Liver (tissue), 9 donors: ENCODE data around the gene DCST2. TPM values are rescaled to one million over a fixed set of nuclear protein-coding genes. Genes with fewer than 3 reads are reported as not detected.

Experiments
- DNase-seq: peaks from one replicate; pipeline ENCODE4 v3.0.0-alpha.2; 2017; ENCODE audit warnings: low spot score
- H3K27ac ChIP-seq, 2 donors: one replicate each; pipeline ENCODE4 v1.7.0; 2013; ENCODE audit warnings: inconsistent platforms in 2 of 2, low read length in 2 of 2, control low read depth in 1 of 2, low read depth in 1 of 2, mild to moderate bottlenecking in 1 of 2
- H3K27me3 ChIP-seq, 4 donors: one replicate each; pipeline versions ENCODE4 v1.6.1 to v1.7.0; 2013; ENCODE audit warnings: low read length in 3 of 4, inconsistent platforms in 1 of 4, mild to moderate bottlenecking in 1 of 4, moderate library complexity in 1 of 4; ENCODE audit not compliant: control insufficient read depth in 4 of 4, insufficient read depth in 4 of 4
- H3K36me3 ChIP-seq, 4 donors: one replicate each; pipeline versions ENCODE4 v1.6.1 to v1.7.0; 2013; ENCODE audit warnings: low read length in 3 of 4, mild to moderate bottlenecking in 3 of 4, low read depth in 1 of 4, moderate library complexity in 1 of 4; ENCODE audit not compliant: control insufficient read depth in 4 of 4, insufficient read depth in 3 of 4
- H3K4me1 ChIP-seq, 4 donors: one replicate each; pipeline versions ENCODE4 v1.6.1 to v1.7.0; 2013; ENCODE audit warnings: low read length in 3 of 4, mild to moderate bottlenecking in 3 of 4, moderate library complexity in 1 of 4; ENCODE audit not compliant: control insufficient read depth in 4 of 4, insufficient read depth in 4 of 4
- H3K4me3 ChIP-seq, 3 donors: one replicate each; pipeline versions ENCODE4 v1.6.1 to v1.7.0; 2013; ENCODE audit warnings: low read length in 3 of 3, control low read depth in 1 of 3, low read depth in 1 of 3, mild to moderate bottlenecking in 1 of 3
- H3K9ac ChIP-seq, 2 donors: one replicate each; pipeline ENCODE4 v1.7.0; 2013; ENCODE audit warnings: low read length in 2 of 2, mild to moderate bottlenecking in 2 of 2, moderate library complexity in 2 of 2, control low read depth in 1 of 2, low read depth in 1 of 2
- H3K9me3 ChIP-seq, 4 donors: one replicate each; pipeline versions ENCODE4 v1.6.1 to v1.7.0; 2013; ENCODE audit warnings: low read length in 3 of 4; ENCODE audit not compliant: control insufficient read depth in 4 of 4
- EGR1 ChIP-seq, 2 donors: IDR thresholded peaks; 2 replicates each; pipeline ENCODE4 v1.6.1; 2016 to 2018; ENCODE audit warnings: antibody characterized with exemption in 2 of 2, low read depth in 2 of 2
- FOXA1 ChIP-seq: IDR thresholded peaks from 2 replicates; pipeline ENCODE4 v1.6.1; 2016; ENCODE audit warnings: antibody characterized with exemption
- FOXA2 ChIP-seq: IDR thresholded peaks from 2 replicates; pipeline ENCODE4 v1.6.1; 2016; ENCODE audit warnings: antibody characterized with exemption
- GABPA ChIP-seq, 2 donors: IDR thresholded peaks in 1 of 2; conservative IDR thresholded peaks in 1 of 2; 2 replicates each; pipeline ENCODE4 v1.6.1; 2016; ENCODE audit warnings: antibody characterized with exemption in 2 of 2, mild to moderate bottlenecking in 1 of 2, moderate library complexity in 1 of 2
- HNF4A ChIP-seq, 2 donors: conservative IDR thresholded peaks; 2 replicates each; pipeline ENCODE4 v1.6.1; 2016; ENCODE audit warnings: antibody characterized with exemption in 2 of 2, mild to moderate bottlenecking in 2 of 2
- HNF4G ChIP-seq: IDR thresholded peaks from 2 replicates; pipeline ENCODE4 v1.6.1; 2016; ENCODE audit warnings: antibody characterized with exemption
- JUND ChIP-seq, 2 donors: IDR thresholded peaks; 2 replicates each; pipeline ENCODE4 v1.6.1; 2016; ENCODE audit warnings: antibody characterized with exemption in 2 of 2
- RAD21 ChIP-seq, 2 donors: IDR thresholded peaks; 2 replicates each; pipeline ENCODE4 v1.6.1; 2016; ENCODE audit warnings: antibody characterized with exemption in 2 of 2, mild to moderate bottlenecking in 2 of 2
- RXRA ChIP-seq, 2 donors: IDR thresholded peaks; 2 replicates each; pipeline ENCODE4 v1.6.1; 2017 to 2018; ENCODE audit warnings: antibody characterized with exemption in 2 of 2, mild to moderate bottlenecking in 1 of 2
- SP1 ChIP-seq: IDR thresholded peaks from 2 replicates; pipeline ENCODE4 v1.6.1; 2018; ENCODE audit warnings: antibody characterized with exemption, mild to moderate bottlenecking
- TAF1 ChIP-seq: conservative IDR thresholded peaks from 2 replicates; pipeline ENCODE4 v1.6.1; 2016; ENCODE audit warnings: antibody characterized with exemption, mild to moderate bottlenecking
- YY1 ChIP-seq: IDR thresholded peaks from 2 replicates; pipeline ENCODE4 v1.6.1; 2016; ENCODE audit warnings: antibody characterized with exemption, mild to moderate bottlenecking
- WGBS: extraction: QIAGEN DNeasy Blood & Tissue Kit; methylation state at CpG from one replicate; pipeline ENCODE4 v1.1.7; 2013; 5-methylcytosine and 5-hydroxymethylcytosine counted together
- polyA plus RNA-seq, 2 donors: library from polyadenylated mRNA; stranded (reverse) in 1 of 2; unstranded in 1 of 2; fragments of 200-250 nt in 1 of 2; fragments of >200 nt in 1 of 2; fragmentation: Nextera tagmentation in 1 of 2; extraction: Ambion mirVana in 1 of 2; gene quantifications; one replicate each; pipeline versions ENCODE4 v1.2.1 to v1.2.3, GENCODE V29; 2013 to 2015
- total RNA-seq, 2 donors: library from RNA; depleted of rRNA; stranded (reverse); fragments of >200 nt; gene quantifications; one replicate each; pipeline ENCODE4 v1.2.3, GENCODE V29; 2014
- TF ChIP-seq, protein P1 (sequence below): IDR thresholded peaks from 2 replicates; pipeline ENCODE4 v1.6.1; 2016; ENCODE audit warnings: antibody characterized with exemption
- TF ChIP-seq, protein P2 (sequence below): IDR thresholded peaks from 2 replicates; pipeline ENCODE4 v1.6.1; 2016; ENCODE audit warnings: antibody characterized with exemption, mild to moderate bottlenecking
- TF ChIP-seq, protein P3 (sequence below): IDR thresholded peaks from 2 replicates; pipeline ENCODE4 v1.6.1; 2016; ENCODE audit warnings: antibody characterized with exemption
- TF ChIP-seq, protein P4 (sequence below): fragments of 150-350 bp; IDR thresholded peaks from 2 replicates; pipeline ENCODE4 v1.5.1; 2017; ENCODE audit warnings: improper control_type of control experiment, low read depth, low read length; ENCODE audit not compliant: missing input control
- TF ChIP-seq, protein P5 (sequence below): IDR thresholded peaks from 2 replicates; pipeline ENCODE4 v1.6.1; 2016; ENCODE audit warnings: antibody characterized with exemption
- donor health status: healthy.
- donor health status: healthy.
- donor health status: healthy.
- donor health status: healthy.
- donor health status: healthy.

The DCST2 gene
- total and polyA plus RNA-seq, 4 donors = 0.25 to 0.53 (median 0.27) TPM; not detected in 1

DNA sequence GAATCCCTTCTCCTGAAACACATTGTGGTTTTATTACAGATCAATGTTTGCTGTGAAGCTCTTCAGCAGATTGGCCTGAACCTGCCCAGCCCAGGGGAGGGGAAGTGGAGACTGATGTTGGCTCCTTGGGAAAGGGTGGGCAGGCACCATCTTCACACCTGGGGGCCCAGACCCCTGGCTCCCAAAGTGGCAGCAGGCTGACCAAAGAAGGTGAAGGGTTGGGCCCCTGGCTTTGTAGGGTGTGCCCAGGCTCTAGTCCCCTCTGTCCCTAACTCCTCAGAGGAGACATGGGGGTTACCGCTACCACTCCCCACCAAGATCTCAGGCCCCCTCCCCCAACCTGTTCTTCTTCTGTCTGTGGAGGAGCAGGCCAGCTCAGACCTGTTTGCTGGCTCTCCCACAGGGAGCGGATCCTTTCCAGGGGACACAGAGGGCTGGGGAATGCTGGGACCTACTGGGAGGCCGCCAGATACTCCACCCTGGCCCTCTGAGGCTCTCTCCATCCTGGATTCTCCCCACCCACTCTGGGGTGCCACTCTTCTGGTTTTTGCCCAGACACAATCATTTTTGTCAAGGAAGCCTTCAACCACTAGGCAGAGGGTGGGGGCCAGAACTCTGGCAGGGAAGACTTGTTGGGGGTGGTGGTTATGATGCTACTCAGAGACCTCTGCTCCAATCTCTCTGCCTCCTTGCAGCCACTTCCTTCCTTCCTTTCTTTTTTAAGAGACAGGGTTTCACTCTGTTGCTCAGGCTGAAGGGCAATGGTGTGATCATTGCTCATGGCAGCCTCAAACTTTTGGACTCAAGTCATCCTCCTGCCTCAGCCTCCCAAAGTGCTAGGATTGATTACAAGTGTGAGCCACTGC is 40.0 kb upstream of the DCST2 start:
- peaks cover 4 to 12% (median 7%) of the 10 kb centered on the region in 4 donors for H3K4me1 ChIP-seq
- WGBS = 92% methylated on average over 3 of the region's 3 CpGs
- no peaks in the 10 kb centered on the region for H3K27me3 ChIP-seq
- H3K36me3 ChIP-seq = peaks cover 0 to 2% (median 0%) of the 10 kb centered on the region in 4 donors
- TF ChIP-seq HNF4G = no peak
- no peak for TF ChIP-seq RAD21 (IDR thresholded peaks at IDR 0.05)
- no peak for TF ChIP-seq EGR1 (IDR thresholded peaks at IDR 0.05; ENCODE audit: low read depth in 2 of 2)
- TF ChIP-seq, protein P1, sequence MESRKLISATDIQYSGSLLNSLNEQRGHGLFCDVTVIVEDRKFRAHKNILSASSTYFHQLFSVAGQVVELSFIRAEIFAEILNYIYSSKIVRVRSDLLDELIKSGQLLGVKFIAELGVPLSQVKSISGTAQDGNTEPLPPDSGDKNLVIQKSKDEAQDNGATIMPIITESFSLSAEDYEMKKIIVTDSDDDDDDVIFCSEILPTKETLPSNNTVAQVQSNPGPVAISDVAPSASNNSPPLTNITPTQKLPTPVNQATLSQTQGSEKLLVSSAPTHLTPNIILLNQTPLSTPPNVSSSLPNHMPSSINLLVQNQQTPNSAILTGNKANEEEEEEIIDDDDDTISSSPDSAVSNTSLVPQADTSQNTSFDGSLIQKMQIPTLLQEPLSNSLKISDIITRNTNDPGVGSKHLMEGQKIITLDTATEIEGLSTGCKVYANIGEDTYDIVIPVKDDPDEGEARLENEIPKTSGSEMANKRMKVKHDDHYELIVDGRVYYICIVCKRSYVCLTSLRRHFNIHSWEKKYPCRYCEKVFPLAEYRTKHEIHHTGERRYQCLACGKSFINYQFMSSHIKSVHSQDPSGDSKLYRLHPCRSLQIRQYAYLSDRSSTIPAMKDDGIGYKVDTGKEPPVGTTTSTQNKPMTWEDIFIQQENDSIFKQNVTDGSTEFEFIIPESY = no peak
- no peak for TF ChIP-seq FOXA1
- no peak for TF ChIP-seq RXRA (IDR thresholded peaks at IDR 0.05)
- TF ChIP-seq, protein P2, sequence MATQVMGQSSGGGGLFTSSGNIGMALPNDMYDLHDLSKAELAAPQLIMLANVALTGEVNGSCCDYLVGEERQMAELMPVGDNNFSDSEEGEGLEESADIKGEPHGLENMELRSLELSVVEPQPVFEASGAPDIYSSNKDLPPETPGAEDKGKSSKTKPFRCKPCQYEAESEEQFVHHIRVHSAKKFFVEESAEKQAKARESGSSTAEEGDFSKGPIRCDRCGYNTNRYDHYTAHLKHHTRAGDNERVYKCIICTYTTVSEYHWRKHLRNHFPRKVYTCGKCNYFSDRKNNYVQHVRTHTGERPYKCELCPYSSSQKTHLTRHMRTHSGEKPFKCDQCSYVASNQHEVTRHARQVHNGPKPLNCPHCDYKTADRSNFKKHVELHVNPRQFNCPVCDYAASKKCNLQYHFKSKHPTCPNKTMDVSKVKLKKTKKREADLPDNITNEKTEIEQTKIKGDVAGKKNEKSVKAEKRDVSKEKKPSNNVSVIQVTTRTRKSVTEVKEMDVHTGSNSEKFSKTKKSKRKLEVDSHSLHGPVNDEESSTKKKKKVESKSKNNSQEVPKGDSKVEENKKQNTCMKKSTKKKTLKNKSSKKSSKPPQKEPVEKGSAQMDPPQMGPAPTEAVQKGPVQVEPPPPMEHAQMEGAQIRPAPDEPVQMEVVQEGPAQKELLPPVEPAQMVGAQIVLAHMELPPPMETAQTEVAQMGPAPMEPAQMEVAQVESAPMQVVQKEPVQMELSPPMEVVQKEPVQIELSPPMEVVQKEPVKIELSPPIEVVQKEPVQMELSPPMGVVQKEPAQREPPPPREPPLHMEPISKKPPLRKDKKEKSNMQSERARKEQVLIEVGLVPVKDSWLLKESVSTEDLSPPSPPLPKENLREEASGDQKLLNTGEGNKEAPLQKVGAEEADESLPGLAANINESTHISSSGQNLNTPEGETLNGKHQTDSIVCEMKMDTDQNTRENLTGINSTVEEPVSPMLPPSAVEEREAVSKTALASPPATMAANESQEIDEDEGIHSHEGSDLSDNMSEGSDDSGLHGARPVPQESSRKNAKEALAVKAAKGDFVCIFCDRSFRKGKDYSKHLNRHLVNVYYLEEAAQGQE = no peak
- TF ChIP-seq GABPA (IDR thresholded peaks at IDR 0.05 in 1 of 2, conservative IDR thresholded peaks at IDR 0.05 in 1 of 2) = no peak
- no peak for TF ChIP-seq TAF1
- no peak for TF ChIP-seq HNF4A (conservative IDR thresholded peaks at IDR 0.05)
- no peak for TF ChIP-seq SP1
- TF ChIP-seq, protein P3, sequence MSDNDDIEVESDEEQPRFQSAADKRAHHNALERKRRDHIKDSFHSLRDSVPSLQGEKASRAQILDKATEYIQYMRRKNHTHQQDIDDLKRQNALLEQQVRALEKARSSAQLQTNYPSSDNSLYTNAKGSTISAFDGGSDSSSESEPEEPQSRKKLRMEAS = no peak
- no peak for TF ChIP-seq YY1
- TF ChIP-seq, protein P4, sequence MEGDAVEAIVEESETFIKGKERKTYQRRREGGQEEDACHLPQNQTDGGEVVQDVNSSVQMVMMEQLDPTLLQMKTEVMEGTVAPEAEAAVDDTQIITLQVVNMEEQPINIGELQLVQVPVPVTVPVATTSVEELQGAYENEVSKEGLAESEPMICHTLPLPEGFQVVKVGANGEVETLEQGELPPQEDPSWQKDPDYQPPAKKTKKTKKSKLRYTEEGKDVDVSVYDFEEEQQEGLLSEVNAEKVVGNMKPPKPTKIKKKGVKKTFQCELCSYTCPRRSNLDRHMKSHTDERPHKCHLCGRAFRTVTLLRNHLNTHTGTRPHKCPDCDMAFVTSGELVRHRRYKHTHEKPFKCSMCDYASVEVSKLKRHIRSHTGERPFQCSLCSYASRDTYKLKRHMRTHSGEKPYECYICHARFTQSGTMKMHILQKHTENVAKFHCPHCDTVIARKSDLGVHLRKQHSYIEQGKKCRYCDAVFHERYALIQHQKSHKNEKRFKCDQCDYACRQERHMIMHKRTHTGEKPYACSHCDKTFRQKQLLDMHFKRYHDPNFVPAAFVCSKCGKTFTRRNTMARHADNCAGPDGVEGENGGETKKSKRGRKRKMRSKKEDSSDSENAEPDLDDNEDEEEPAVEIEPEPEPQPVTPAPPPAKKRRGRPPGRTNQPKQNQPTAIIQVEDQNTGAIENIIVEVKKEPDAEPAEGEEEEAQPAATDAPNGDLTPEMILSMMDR = no peak
- TF ChIP-seq, protein P5, sequence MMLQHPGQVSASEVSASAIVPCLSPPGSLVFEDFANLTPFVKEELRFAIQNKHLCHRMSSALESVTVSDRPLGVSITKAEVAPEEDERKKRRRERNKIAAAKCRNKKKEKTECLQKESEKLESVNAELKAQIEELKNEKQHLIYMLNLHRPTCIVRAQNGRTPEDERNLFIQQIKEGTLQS = no peak
- no peak for TF ChIP-seq JUND (IDR thresholded peaks at IDR 0.05)
- TF ChIP-seq FOXA2 = no peak
- H3K4me3 ChIP-seq = no peak overlapping the region
- DNase-seq = no peak
- H3K27ac ChIP-seq = no peak overlapping the region
- no peak overlapping the region for H3K9ac ChIP-seq
- no peaks in the 10 kb centered on the region for H3K9me3 ChIP-seq
